ENCODE results near the gene CFAP99. TPM values are rescaled to one million over a fixed set of nuclear protein-coding genes. Genes with fewer than 3 reads are reported as not detected.

The CFAP99 gene
- total and polyA plus RNA-seq, 2 donors from 2014 or later, result 1.5 to 1.7 TPM

- H3K27me3 ChIP-seq (ENCODE audit: control insufficient read depth, insufficient read depth, low read length), result no peaks in the 10 kb centered on the region
- intact Hi-C loops (cut with DNase I), result no loop called here
- H3K36me3 ChIP-seq (ENCODE audit: control insufficient read depth in 2 of 3, insufficient read depth in 3 of 3, low read length in 3 of 3), result no peaks in the 10 kb centered on the region
- H3K4me3 ChIP-seq (ENCODE audit: low read length in 3 of 3), result no peak overlapping the region
- DNase-seq, result peak in 1 of 5 donors; percentile 53
- no peak overlapping the region for H3K9ac ChIP-seq (ENCODE audit: low read length in 3 of 3)
- no peak for FAIRE-seq
- no peaks in the 10 kb centered on the region for H3K9me3 ChIP-seq (ENCODE audit: control insufficient read depth in 2 of 3, insufficient read depth in 1 of 3, low read length in 3 of 3)
- H3K4me1 ChIP-seq (ENCODE audit: control insufficient read depth in 2 of 3, insufficient read depth in 2 of 3, low read depth in 1 of 3, low read length in 3 of 3), result no peaks in the 10 kb centered on the region
- no peak overlapping the region for H3K27ac ChIP-seq (ENCODE audit: low read depth in 2 of 2, low read length in 2 of 2)
- TF ChIP-seq CTCF (IDR thresholded peaks at IDR 0.05; ENCODE audit: borderline replicate concordance, extremely low read depth, insufficient read depth), result no peak
Measured at GRCh38 chr4:2372488-2373030, 46.2 kb upstream of the CFAP99 start.

- no peak for DNase-seq
- intact Hi-C loops (cut with DNase I), result no loop called here
- Histone ChIP-seq H3K36me3 (ENCODE audit: control insufficient read depth in 2 of 3, insufficient read depth in 3 of 3, low read length in 3 of 3) (no peaks in the 10 kb centered on the region), H3K4me3 (ENCODE audit: low read length in 3 of 3) (no peak overlapping the region), H3K9ac (ENCODE audit: low read length in 3 of 3) (no peak overlapping the region), H3K4me1 (ENCODE audit: control insufficient read depth in 2 of 3, insufficient read depth in 2 of 3, low read depth in 1 of 3, low read length in 3 of 3) (no peaks in the 10 kb centered on the region), H3K27ac (ENCODE audit: low read depth in 2 of 2, low read length in 2 of 2) (no peak overlapping the region), H3K9me3 (ENCODE audit: control insufficient read depth in 2 of 3, insufficient read depth in 1 of 3, low read length in 3 of 3) (no peaks in the 10 kb centered on the region), H3K27me3 (ENCODE audit: control insufficient read depth, insufficient read depth, low read length) (no peaks in the 10 kb centered on the region)
- no peak for FAIRE-seq
- TF ChIP-seq CTCF (IDR thresholded peaks at IDR 0.05; ENCODE audit: borderline replicate concordance, extremely low read depth, insufficient read depth), result no peak
Measured at GRCh38 chr4:2373532-2373931, 45.2 kb upstream of the CFAP99 start.

GRCh38 chr4:2375427-2375826 lies 43.3 kb upstream of the CFAP99 start:
- Histone ChIP-seq H3K36me3 (ENCODE audit: control insufficient read depth in 2 of 3, insufficient read depth in 3 of 3, low read length in 3 of 3) (no peaks in the 10 kb centered on the region), H3K9me3 (ENCODE audit: control insufficient read depth in 2 of 3, insufficient read depth in 1 of 3, low read length in 3 of 3) (no peaks in the 10 kb centered on the region), H3K4me3 (ENCODE audit: low read length in 3 of 3) (no peak overlapping the region), H3K9ac (ENCODE audit: low read length in 3 of 3) (no peak overlapping the region), H3K27ac (ENCODE audit: low read depth in 2 of 2, low read length in 2 of 2) (no peak overlapping the region), H3K4me1 (ENCODE audit: control insufficient read depth in 2 of 3, insufficient read depth in 2 of 3, low read depth in 1 of 3, low read length in 3 of 3) (no peaks in the 10 kb centered on the region), H3K27me3 (ENCODE audit: control insufficient read depth, insufficient read depth, low read length) (no peaks in the 10 kb centered on the region)
- no peak for TF ChIP-seq CTCF (IDR thresholded peaks at IDR 0.05; ENCODE audit: borderline replicate concordance, extremely low read depth, insufficient read depth)
- no peak for FAIRE-seq
- intact Hi-C loops (cut with DNase I), result no loop called here
- no peak for DNase-seq

- Histone ChIP-seq H3K4me1 (ENCODE audit: control insufficient read depth in 2 of 3, insufficient read depth in 2 of 3, low read depth in 1 of 3, low read length in 3 of 3) (no peaks in the 10 kb centered on the region), H3K9ac (ENCODE audit: low read length in 3 of 3) (no peak overlapping the region), H3K27me3 (ENCODE audit: control insufficient read depth, insufficient read depth, low read length) (no peaks in the 10 kb centered on the region), H3K36me3 (ENCODE audit: control insufficient read depth in 2 of 3, insufficient read depth in 3 of 3, low read length in 3 of 3) (no peaks in the 10 kb centered on the region), H3K27ac (ENCODE audit: low read depth in 2 of 2, low read length in 2 of 2) (no peak overlapping the region), H3K4me3 (ENCODE audit: low read length in 3 of 3) (no peak overlapping the region), H3K9me3 (ENCODE audit: control insufficient read depth in 2 of 3, insufficient read depth in 1 of 3, low read length in 3 of 3) (no peaks in the 10 kb centered on the region)
- no peak for TF ChIP-seq CTCF (IDR thresholded peaks at IDR 0.05; ENCODE audit: borderline replicate concordance, extremely low read depth, insufficient read depth)
- no peak for FAIRE-seq
- no peak for DNase-seq
- intact Hi-C loops (cut with DNase I), result no loop called here
Measured at GRCh38 chr4:2377241-2377640, 41.5 kb upstream of the CFAP99 start.
